IMR-90 (cell line): ENCODE measurements around the gene TMEM239. TPM values are rescaled to one million over a fixed set of nuclear protein-coding genes. Genes with fewer than 3 reads are reported as not detected.
A peak's percentile ranks its signal among the peaks of the same experiment; 100 is the strongest.

Experiments used
- ATAC-seq: fragments of 200-7000 bp; cut with Tn5 transposase; 2 replicates; pipeline ENCODE4 v1.9.1; 2020; ENCODE audit warnings: low read depth, mild to moderate bottlenecking, moderate library complexity
- BruUV-seq: library from RNA; stranded (reverse); fragments of 400-500 nt; replicated peaks from 2 replicates; lab custom pipeline; 2021; lab: Mats Ljungman, UMichigan
- CTCF ChIA-PET: fragments of 300-600 bp; formaldehyde crosslinking; extraction: SDS; loops from one replicate; lab custom pipeline; 2021; ENCODE audit warnings: antibody characterized with exemption; lab: Yijun Ruan, JAX
- POLR2A ChIA-PET: fragments of 300-600 bp; sonication (Branson Sonifier 250); formaldehyde crosslinking; loops from one replicate; lab custom pipeline; 2022; ENCODE audit warnings: antibody characterized with exemption; ENCODE audit not compliant: unreplicated experiment; lab: Charles Lee
- DNase-seq: peaks from one replicate; pipeline ENCODE4 v3.0.0; 2013
- H2AFZ ChIP-seq: replicated peaks from 2 replicates; pipeline ENCODE3; 2013; ENCODE audit warnings: low read length, mild to moderate bottlenecking; ENCODE audit not compliant: poor library complexity
- H2AK5ac ChIP-seq: 2 replicates; pipeline ENCODE4 v1.6.1; 2013; ENCODE audit warnings: low read depth, low read length, inconsistent platforms
- H2AK9ac ChIP-seq: replicated peaks from 2 replicates; pipeline ENCODE3; 2013; ENCODE audit warnings: mild to moderate bottlenecking, low read depth, low read length, moderate library complexity; ENCODE audit not compliant: poor library complexity
- H2BK120ac ChIP-seq: 2 replicates; pipeline ENCODE4 v1.6.1; 2013; ENCODE audit warnings: low read depth, low read length, inconsistent platforms
- H2BK15ac ChIP-seq: 3 replicates; pipeline ENCODE4 v1.6.1; 2013; ENCODE audit warnings: low read depth, low read length, inconsistent platforms
- H2BK20ac ChIP-seq: 2 replicates; pipeline ENCODE4 v1.6.1; 2013; ENCODE audit warnings: low read depth, mild to moderate bottlenecking, inconsistent platforms, low read length, moderate library complexity
- H2BK5ac ChIP-seq: 2 replicates; pipeline ENCODE4 v1.6.1; 2013; ENCODE audit warnings: mild to moderate bottlenecking, low read depth, low read length, inconsistent platforms; ENCODE audit not compliant: poor library complexity, severe bottlenecking
- H3K14ac ChIP-seq: replicated peaks from 2 replicates; pipeline ENCODE4 v1.6.1; 2013; ENCODE audit warnings: low read depth, low read length, inconsistent platforms
- H3K18ac ChIP-seq: 2 replicates; pipeline ENCODE4 v1.6.1; 2013; ENCODE audit warnings: low read depth, low read length, control low read depth
- H3K23ac ChIP-seq: 2 replicates; pipeline ENCODE4 v1.6.1; 2013; ENCODE audit warnings: low read depth, low read length, inconsistent platforms
- H3K27ac ChIP-seq: 2 replicates; pipeline ENCODE4 v1.5.1; 2013; ENCODE audit warnings: mild to moderate bottlenecking, control low read depth, low read length; ENCODE audit not compliant: insufficient read depth
- H3K27me3 ChIP-seq: 2 replicates; pipeline ENCODE4 v1.6.1; 2013; ENCODE audit warnings: low read length; ENCODE audit not compliant: control insufficient read depth, insufficient read depth
- H3K36me3 ChIP-seq: 2 replicates; pipeline ENCODE4 v1.6.1; 2013; ENCODE audit warnings: low read length, mixed read lengths; ENCODE audit not compliant: control insufficient read depth, insufficient read depth
- H3K4ac ChIP-seq: 2 replicates; pipeline ENCODE4 v1.6.1; 2013; ENCODE audit warnings: low read depth, low read length, inconsistent platforms
- H3K4me1 ChIP-seq: 2 replicates; pipeline ENCODE4 v1.6.1; 2013; ENCODE audit warnings: low read length, mixed read lengths; ENCODE audit not compliant: control insufficient read depth, insufficient read depth
- H3K4me2 ChIP-seq: 2 replicates; pipeline ENCODE4 v1.6.1; 2013; ENCODE audit warnings: low read depth, mild to moderate bottlenecking, control low read depth, low read length, moderate library complexity
- H3K4me3 ChIP-seq: 2 replicates; pipeline ENCODE4 v1.5.1; 2013; ENCODE audit warnings: low read depth, mild to moderate bottlenecking, control low read depth, low read length, moderate library complexity; ENCODE audit not compliant: insufficient read depth
- H3K56ac ChIP-seq: 2 replicates; pipeline ENCODE4 v1.6.1; 2013; ENCODE audit warnings: low read length, inconsistent platforms; ENCODE audit not compliant: insufficient read depth; ENCODE audit errors: extremely low read depth
- H3K79me1 ChIP-seq, 2 experiments: 2 replicates each; pipeline ENCODE4 v1.6.1; 2013; ENCODE audit warnings: low read length in 2 of 2, inconsistent platforms in 1 of 2, low read depth in 1 of 2
- H3K9ac ChIP-seq: 2 replicates; pipeline ENCODE4 v1.6.1; 2013; ENCODE audit warnings: low read depth, low read length, control low read depth
- H3K9me1 ChIP-seq: 2 replicates; pipeline ENCODE4 v1.6.1; 2013; ENCODE audit warnings: low read length, inconsistent platforms; ENCODE audit not compliant: insufficient read depth
- H3K9me3 ChIP-seq: 2 replicates; pipeline ENCODE4 v1.6.1; 2013; ENCODE audit warnings: low read length; ENCODE audit not compliant: control insufficient read depth, insufficient read depth
- H4K20me1 ChIP-seq: 2 replicates; pipeline ENCODE4 v1.6.1; 2013; ENCODE audit warnings: low read length, inconsistent platforms; ENCODE audit not compliant: insufficient read depth
- H4K5ac ChIP-seq: 2 replicates; pipeline ENCODE4 v1.6.1; 2013; ENCODE audit warnings: mild to moderate bottlenecking, low read depth, low read length, control low read depth
- H4K8ac ChIP-seq, 2 experiments: 2 replicates each; pipeline ENCODE4 v1.6.1; 2013; ENCODE audit warnings: low read depth in 2 of 2, low read length in 2 of 2, control low read depth in 1 of 2, inconsistent platforms in 1 of 2
- H4K91ac ChIP-seq: 2 replicates; pipeline ENCODE4 v1.6.1; 2013; ENCODE audit warnings: low read depth, low read length, inconsistent platforms; ENCODE audit not compliant: insufficient read depth
- BHLHE40 ChIP-seq: fragments of 150-350 bp; IDR thresholded peaks from 2 replicates; pipeline ENCODE4 v1.6.1; 2016; ENCODE audit warnings: mild to moderate bottlenecking, low read depth, low read length
- MAFK ChIP-seq: IDR thresholded peaks from 2 replicates; pipeline ENCODE4 v1.6.1; 2012; ENCODE audit warnings: low read depth, low read length, improper control_type of control experiment
- RCOR1 ChIP-seq: IDR thresholded peaks from 2 replicates; pipeline ENCODE4 v1.6.1; 2012; ENCODE audit warnings: mild to moderate bottlenecking, low read length, improper control_type of control experiment; ENCODE audit not compliant: insufficient replicate concordance
- RFX5 ChIP-seq: IDR thresholded peaks from 2 replicates; pipeline ENCODE4 v1.8.0; 2012; ENCODE audit warnings: low read depth, mild to moderate bottlenecking, low read length, moderate library complexity
- WGBS, 2 experiments: methylation state at CpG; one replicate each; pipeline versions ENCODE4 v1.1.5 to v1.1.7; 2013; ENCODE audit warnings: missing lambda C conversion rate in 2 of 2; ENCODE audit not compliant: insufficient read length in 1 of 2; ENCODE audit errors: extremely low coverage in 2 of 2; 5-methylcytosine and 5-hydroxymethylcytosine counted together
- dilution Hi-C: fragments of 300-500 bp; cut with HindIII; formaldehyde crosslinking; loops from one replicate; pipeline ENCODE4 v1.14.3; 2018; ENCODE audit warnings: low sequenced_read_pairs; ENCODE audit not compliant: unreplicated experiment
- in situ Hi-C: fragments of 300-500 bp; cut with MboI; formaldehyde crosslinking; loops from 3 replicates; pipeline ENCODE4 v1.14.3; 2019; ENCODE audit warnings: low sequenced_read_pairs, inconsistent platforms, mixed read lengths
- intact Hi-C: fragments of 100-400 bp; cut with micrococcal nuclease; formaldehyde crosslinking; loops from 2 replicates; pipeline ENCODE4 v1.10.0; 2022
- polyA plus RNA-seq, 3 experiments: library from polyadenylated mRNA; depleted of rRNA; stranded (reverse); fragments of >200 nt; gene quantifications; 2 replicates each; pipeline ENCODE4 v1.2.3, GENCODE V29; 2012; ENCODE audit warnings: low replicate concordance in 1 of 3
- total RNA-seq: library from RNA; depleted of rRNA; stranded (reverse); fragments of >200 nt; gene quantifications from 2 replicates; pipeline ENCODE4 v1.2.3, GENCODE V29; 2012

Gene TMEM239
- total and polyA plus RNA-seq, 2 of the 4 experiments (the other 2 are of a cell fraction) = 0.32 TPM; not detected in 1

DNA sequence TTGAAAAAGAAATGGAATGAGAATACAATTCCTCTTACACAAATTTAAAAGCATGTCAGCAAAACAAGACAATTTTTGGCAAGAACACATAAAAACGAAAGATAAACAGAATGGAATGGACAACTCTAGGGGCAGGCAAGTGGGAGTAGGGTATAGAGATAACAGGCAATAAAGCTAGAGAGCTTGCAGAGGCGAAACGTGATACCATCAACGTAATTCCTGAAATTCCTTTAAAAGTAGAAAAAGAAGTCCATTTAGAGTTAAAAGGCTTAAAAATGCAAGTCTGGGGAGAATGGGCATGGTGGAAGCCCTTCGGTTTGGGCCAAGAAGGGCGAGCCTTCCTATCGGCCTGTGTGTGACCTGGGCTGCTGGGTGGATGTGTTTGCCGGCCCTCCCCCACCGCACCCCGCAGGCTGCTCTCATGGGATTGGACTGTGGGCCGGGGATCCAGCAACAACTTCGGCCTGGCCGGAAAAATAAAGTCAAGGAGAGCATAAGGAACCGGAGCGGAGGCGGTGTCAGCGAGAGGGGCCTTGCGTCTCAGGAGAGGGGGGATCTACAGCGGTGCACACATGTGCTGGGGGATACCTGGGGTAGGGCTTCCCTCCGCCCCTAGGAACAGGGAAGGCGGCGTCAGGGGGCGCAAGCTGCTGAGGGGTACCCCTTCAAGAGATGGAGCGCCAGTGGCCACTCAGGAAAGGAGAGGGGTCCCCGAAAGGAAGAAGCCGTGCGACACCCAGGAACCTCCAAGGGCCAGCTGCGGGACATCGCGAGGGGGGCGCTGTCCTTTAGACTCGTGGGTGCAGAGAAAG, 4.1 kb downstream of the TMEM239 start:
- H3K9me1 ChIP-seq = peaks cover 18% of the 10 kb centered on the region
- CTCF ChIA-PET = no interaction called here
- H3K36me3 ChIP-seq = no peaks in the 10 kb centered on the region
- 0% methylated on average over 5 of the region's 32 CpGs; no CpG with 5 or more reads in 1 of the 2 experiments for WGBS, 2 experiments
- ATAC-seq (peak; percentile 91), DNase-seq (peak; percentile 84)
- H4K91ac ChIP-seq = peak overlapping the region; percentile 91
- POLR2A ChIA-PET = no interaction called here
- no peak overlapping the region for H3K4me3 ChIP-seq
- H3K18ac ChIP-seq = peak overlapping the region; percentile 91
- peak overlapping the region; percentile 74; the same call in 2 of the 3 replicates for H2BK15ac ChIP-seq
- peak overlapping the region; percentile 84 for H2AK9ac ChIP-seq
- peak overlapping the region; percentile 94 to 95 for H4K8ac ChIP-seq
- in situ Hi-C loops (loop anchor here (25.0 kb wide), 1 partner anchor 708 kb away; the partner anchor contains the start of gene STK35), intact Hi-C loops (no loop called here), dilution Hi-C loops (no loop called here)
- H3K4me2 ChIP-seq = peak overlapping the region; percentile 79
- no peaks in the 10 kb centered on the region for H3K9me3 ChIP-seq
- H2BK20ac ChIP-seq = peak overlapping the region; percentile 90
- peak overlapping the region; percentile 86 for H4K5ac ChIP-seq
- H2AK5ac ChIP-seq = peak overlapping the region; percentile 69
- peak overlapping the region; percentile 89 for H2BK120ac ChIP-seq
- peak overlapping the region; percentile 91 for H2AFZ ChIP-seq
- peak overlapping the region; percentile 54 for H3K56ac ChIP-seq
- H3K9ac ChIP-seq = peak overlapping the region; percentile 3
- peak; percentile 83 for TF ChIP-seq BHLHE40
- TF ChIP-seq RCOR1 = peak; percentile 15
- no peak for TF ChIP-seq RFX5
- peak; percentile 88 for TF ChIP-seq MAFK
- H3K79me1 ChIP-seq = 0 out of 4 replicates have a peak, but pooled peaks cover 0 to under 1% of the 10 kb centered on the region in 2 experiments
- peaks cover 31% of the 10 kb centered on the region for H3K4me1 ChIP-seq
- H3K27me3 ChIP-seq = no peaks in the 10 kb centered on the region
- no TSS peak for BruUV-seq
- peak overlapping the region; percentile 80 for H3K14ac ChIP-seq
- peak overlapping the region; percentile 87 for H2BK5ac ChIP-seq
- peak overlapping the region; percentile 55; the same call in 1 of the 2 replicates for H3K23ac ChIP-seq
- peak overlapping the region; percentile 99 for H3K27ac ChIP-seq
- H4K20me1 ChIP-seq = no peaks in the 10 kb centered on the region
- H3K4ac ChIP-seq = peak overlapping the region; percentile 85
